Prostate gland (tissue), 2 donors: ENCODE data around the gene CDYL. TPM values are rescaled to one million over a fixed set of nuclear protein-coding genes. Genes with fewer than 3 reads are reported as not detected.
"Not testable (repeated sequence)": the region's sequence is repeated elsewhere in the genome, so short reads cannot be mapped to it uniquely, and the experiment has no call there.

Experiments used
- DNase-seq: peaks from one replicate; pipeline ENCODE4 v3.0.0-alpha.2; 2019; ENCODE audit warnings: low spot score
- H3K27ac ChIP-seq, 2 donors: fragments of 200-600 bp; sonication (generic); 2 replicates each; pipeline ENCODE4 v1.5.1; 2017 to 2019
- H3K27me3 ChIP-seq: fragments of 200-600 bp; sonication (generic); replicated peaks from 2 replicates; pipeline ENCODE4 v1.5.1; 2019; ENCODE audit not compliant: insufficient read depth
- H3K36me3 ChIP-seq, 2 donors: fragments of 200-600 bp; sonication (generic); 1 replicate in 1 of 2; 2 replicates in 1 of 2; pipeline versions ENCODE4 v1.5.1 to v1.8.1; 2017 to 2019
- H3K4me1 ChIP-seq: fragments of 200-600 bp; sonication (generic); replicated peaks from 2 replicates; pipeline ENCODE4 v1.5.1; 2019
- H3K4me3 ChIP-seq, 2 donors: fragments of 200-600 bp; sonication (generic); 2 replicates each; pipeline ENCODE4 v1.5.1; 2017 to 2019
- H3K9me3 ChIP-seq: fragments of 200-600 bp; sonication (generic); 2 replicates; pipeline ENCODE4 v1.5.1; 2017
- CTCF ChIP-seq, 4 experiments: fragments of 200-600 bp in 2 of 4; fragments of 450-650 bp in 2 of 4; sonication (generic) in 2 of 4; IDR thresholded peaks; 1 replicate in 3 of 4; 2 replicates in 1 of 4; pipeline ENCODE4 v1.5.1; 2016 to 2019; ENCODE audit warnings: antibody characterized with exemption in 4 of 4, mild to moderate bottlenecking in 2 of 4, moderate library complexity in 2 of 4
- POLR2A ChIP-seq: fragments of 450-650 bp; IDR thresholded peaks from one replicate; pipeline ENCODE4 v1.6.1; 2016; ENCODE audit warnings: antibody characterized with exemption, mild to moderate bottlenecking
- POLR2AphosphoS5 ChIP-seq: sonication (generic); formaldehyde crosslinking; IDR thresholded peaks from one replicate; pipeline ENCODE4 v1.6.1; 2017; ENCODE audit warnings: antibody characterized with exemption
- WGBS: methylation state at CpG from one replicate; pipeline ENCODE4 v1.1.5; 2018; 5-methylcytosine and 5-hydroxymethylcytosine counted together
- intact Hi-C: fragments of 100-400 bp; cut with DNase I; formaldehyde crosslinking; loops from one replicate; pipeline ENCODE4 v1.14.2; 2022
- total RNA-seq, 2 donors: library from RNA; depleted of rRNA; stranded (reverse); fragments of >200 nt; gene quantifications; one replicate each; pipeline ENCODE4 v1.1.0, GENCODE V29; 2016

The CDYL gene
- total RNA-seq, 2 donors from 2014 or later = 28.1 to 54.5 TPM

DNA sequence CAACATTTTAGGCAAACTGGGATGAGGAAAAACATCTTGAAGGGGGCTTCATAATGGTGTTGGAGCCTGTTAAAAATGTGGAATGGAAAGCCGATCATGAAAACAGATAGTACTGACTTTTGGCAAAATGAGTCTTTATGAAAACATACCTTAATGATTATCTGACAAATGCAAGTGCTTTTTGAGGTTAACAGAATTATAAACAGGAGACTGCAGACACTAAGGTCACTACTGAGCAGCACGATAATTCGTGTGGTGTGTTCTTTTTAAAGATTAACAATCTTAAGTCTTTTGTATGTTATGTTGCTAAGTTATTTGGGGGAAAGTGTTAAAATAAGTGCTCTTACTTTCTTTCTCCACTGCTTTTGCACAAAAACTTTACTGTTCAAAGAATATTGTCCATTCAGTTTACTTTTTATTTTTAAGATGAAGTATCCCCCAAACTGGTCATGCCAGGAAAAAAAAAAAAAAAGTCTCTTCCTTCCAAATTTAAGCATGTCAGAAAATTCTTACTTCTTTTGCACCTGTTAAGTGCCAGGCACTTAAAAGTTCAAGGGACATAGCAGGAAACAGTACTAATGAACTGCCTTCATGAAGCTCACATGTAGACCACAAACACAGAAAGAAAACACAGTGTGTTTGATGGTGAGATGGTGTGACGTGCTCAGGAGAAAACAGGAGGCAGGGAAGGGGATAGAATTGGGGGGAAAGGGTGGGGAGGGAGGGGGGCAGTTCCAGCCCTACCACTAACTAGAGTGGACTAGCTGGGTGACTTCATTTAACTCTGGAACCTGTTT lies 73.2 kb downstream of the CDYL start:
- Histone ChIP-seq H3K4me3 (no peak overlapping the region), H3K36me3 (no peaks in the 10 kb centered on the region), H3K27me3 (no peaks in the 10 kb centered on the region), H3K27ac (no peak overlapping the region), H3K4me1 (no peaks in the 10 kb centered on the region), H3K9me3 (no peaks in the 10 kb centered on the region)
- TF ChIP-seq POLR2A = no peak
- TF ChIP-seq CTCF (IDR thresholded peaks at IDR 0.05) = no peak
- TF ChIP-seq POLR2AphosphoS5 = no peak
- 52% methylated on average over 4 of the region's 4 CpGs for WGBS
- intact Hi-C loops = no loop called here
- no peak for DNase-seq

- H3K9me3 ChIP-seq = no peaks in the 10 kb centered on the region
- no peaks in the 10 kb centered on the region for H3K4me1 ChIP-seq
- no peak overlapping the region for H3K27ac ChIP-seq
- no peaks in the 10 kb centered on the region for H3K36me3 ChIP-seq
- intact Hi-C loops = no loop called here
- H3K27me3 ChIP-seq = no peaks in the 10 kb centered on the region
- WGBS = 98% methylated on average over 4 of the region's 4 CpGs
- TF ChIP-seq CTCF (IDR thresholded peaks at IDR 0.05) = no peak
- no peak for TF ChIP-seq POLR2AphosphoS5
- TF ChIP-seq POLR2A = no peak
- DNase-seq = no peak
- H3K4me3 ChIP-seq = no peak overlapping the region
Observed at GRCh38 chr6:4851035-4851434, 74.8 kb downstream of the CDYL start.

DNA sequence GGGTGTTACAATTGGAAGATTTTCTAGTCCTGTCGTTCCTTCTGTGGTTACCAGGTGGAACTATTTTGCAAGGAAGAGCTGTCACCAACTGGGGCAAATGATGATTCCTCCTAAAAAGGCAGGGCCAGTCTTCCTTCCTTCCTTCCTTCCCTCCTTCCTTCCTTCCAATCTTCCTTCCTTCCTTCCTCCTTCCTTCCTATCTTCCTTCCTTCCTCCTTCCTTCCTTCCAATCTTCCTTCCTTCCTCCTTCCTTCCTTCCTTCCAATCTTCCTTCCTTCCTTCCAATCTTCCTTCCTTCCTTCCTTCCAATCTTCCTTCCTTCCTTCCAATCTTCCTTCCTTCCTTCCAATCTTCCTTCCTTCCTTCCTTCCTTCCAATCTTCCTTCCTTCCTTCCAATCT lies 76.0 kb downstream of the CDYL start:
- 69% methylated on average over 1 of the region's 1 CpG for WGBS

GRCh38 chr6:4852938-4853337 lies 76.7 kb downstream of the CDYL start:
- Histone ChIP-seq H3K27ac (no peak overlapping the region), H3K9me3 (no peaks in the 10 kb centered on the region), H3K36me3 (no peaks in the 10 kb centered on the region), H3K4me1 (no peaks in the 10 kb centered on the region), H3K4me3 (no peak overlapping the region), H3K27me3 (no peaks in the 10 kb centered on the region)
- TF ChIP-seq POLR2AphosphoS5 = no peak
- TF ChIP-seq POLR2A = no peak
- TF ChIP-seq CTCF (IDR thresholded peaks at IDR 0.05) = no peak
- DNase-seq = no peak
- intact Hi-C loops = no loop called here
- WGBS = 92% methylated on average over 5 of the region's 5 CpGs

More for the DNA sequence above, 76.0 kb downstream of the CDYL start:
- H3K9me3 ChIP-seq, H3K36me3 ChIP-seq, H3K4me1 ChIP-seq, intact Hi-C loops, H3K27me3 ChIP-seq, H3K27ac ChIP-seq, H3K4me3 ChIP-seq, DNase-seq: not testable (repeated sequence)

DNA sequence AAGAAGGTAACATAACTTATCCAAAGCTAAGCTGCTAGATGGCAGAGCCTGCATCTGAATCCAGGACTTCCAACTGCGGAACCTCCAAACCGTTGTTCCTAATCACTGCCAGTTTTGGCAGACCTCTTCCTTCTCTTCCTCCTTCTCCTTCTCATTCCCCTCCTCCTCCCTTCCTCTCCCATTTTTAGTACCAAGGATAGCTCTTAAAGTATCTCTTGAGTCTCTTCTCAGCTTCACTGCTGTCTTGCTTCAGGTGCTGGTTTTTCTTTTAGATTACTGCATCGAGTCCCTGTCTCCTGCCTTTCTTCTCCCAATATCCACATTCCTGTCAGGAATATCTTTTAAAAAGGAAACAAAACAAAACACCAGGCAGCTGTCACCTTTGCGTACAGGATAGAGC lies 77.1 kb downstream of the CDYL start:
- 73% methylated on average over 4 of the region's 4 CpGs for WGBS
- Histone ChIP-seq H3K9me3 (no peaks in the 10 kb centered on the region), H3K27me3 (no peaks in the 10 kb centered on the region), H3K4me3 (no peak overlapping the region), H3K27ac (no peak overlapping the region), H3K36me3 (no peaks in the 10 kb centered on the region), H3K4me1 (no peaks in the 10 kb centered on the region)
- intact Hi-C loops = no loop called here
- TF ChIP-seq POLR2AphosphoS5 (no peak), POLR2A (no peak), CTCF (IDR thresholded peaks at IDR 0.05) (no peak)
- DNase-seq = no peak
